ENCODE data around the gene SPECC1.
"Not testable (repeated sequence)": the region's sequence is repeated elsewhere in the genome, so short reads cannot be mapped to it uniquely, and the experiment has no call there.

Gene SPECC1

GRCh38 chr17:20032636-20033035 is 23.5 kb downstream of the SPECC1 start:
- DNase-seq (ENCODE audit: insufficient read length, low spot score) (no peak), FAIRE-seq (no peak)
- no peak for TF ChIP-seq POLR2A (IDR thresholded peaks at IDR 0.05; ENCODE audit: low read depth, low read length)

DNA sequence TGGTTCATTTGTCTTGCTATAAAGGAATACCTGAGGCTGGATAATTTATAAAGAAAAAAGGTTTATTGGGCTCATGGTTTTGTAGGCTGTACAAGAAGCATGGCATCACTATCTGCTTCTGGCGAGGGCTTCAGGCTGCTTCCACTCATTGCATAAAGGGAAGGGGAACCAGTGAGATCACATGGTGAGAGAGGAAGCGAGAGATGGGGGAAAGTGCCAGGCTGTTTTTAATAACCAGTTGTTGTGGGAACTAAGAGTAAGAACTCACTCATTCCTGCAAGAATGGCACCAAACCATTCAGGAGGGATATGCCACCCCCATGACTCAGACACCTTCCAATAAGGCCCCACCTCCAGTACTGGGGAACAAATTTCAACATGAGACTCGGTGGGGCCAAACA is 24.3 kb downstream of the SPECC1 start:
- FAIRE-seq, result no peak
- no peak for TF ChIP-seq POLR2A (IDR thresholded peaks at IDR 0.05; ENCODE audit: low read depth, low read length)
- no peak for DNase-seq (ENCODE audit: insufficient read length, low spot score)

GRCh38 chr17:20035501-20035900 is 26.3 kb downstream of the SPECC1 start:
- TF ChIP-seq POLR2A (IDR thresholded peaks at IDR 0.05; ENCODE audit: low read depth, low read length), result no peak
- DNase-seq (ENCODE audit: insufficient read length, low spot score), result no peak
- FAIRE-seq, result no peak

DNA sequence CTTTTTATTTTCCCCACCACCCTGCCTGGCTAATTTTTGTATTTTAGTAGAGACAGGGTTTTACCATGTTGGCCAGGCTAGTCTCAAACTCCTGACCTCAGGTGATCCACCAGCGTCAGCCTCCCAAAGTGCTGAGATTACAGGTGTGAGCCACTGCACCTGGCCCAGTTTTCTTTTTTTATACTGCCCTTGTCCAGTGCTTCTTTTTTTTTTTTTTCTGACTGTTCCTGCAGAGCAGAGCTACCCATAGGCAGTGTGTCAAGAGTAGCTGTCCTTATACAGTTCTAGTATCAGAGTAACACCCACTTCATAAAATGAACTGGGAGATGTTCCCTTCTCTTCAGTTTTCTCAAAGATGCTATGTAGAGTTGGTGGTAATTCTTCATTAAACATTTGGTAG is 28.1 kb downstream of the SPECC1 start:
- not testable (repeated sequence) for FAIRE-seq; DNase-seq (ENCODE audit: insufficient read length, low spot score)

DNA sequence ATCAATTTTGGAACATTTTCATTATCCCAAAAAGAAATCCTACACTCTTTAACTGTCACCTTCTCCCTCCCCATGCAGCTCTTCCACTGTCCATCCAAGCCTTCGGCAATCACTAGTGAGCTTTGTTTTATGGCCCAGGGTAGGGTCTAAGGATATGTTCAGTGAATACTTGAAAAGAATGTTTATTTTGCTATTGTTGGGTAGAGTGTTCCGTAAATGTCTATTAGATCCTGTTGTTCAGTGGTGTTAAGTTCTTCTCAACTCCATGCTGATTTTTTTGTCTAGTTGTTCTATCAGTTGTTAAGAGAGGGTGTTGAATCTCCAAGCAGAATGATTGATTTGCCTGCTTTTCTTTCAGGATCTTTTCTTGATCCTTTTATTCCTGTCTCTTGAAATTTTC is 29.9 kb downstream of the SPECC1 start:
- FAIRE-seq (no peak), DNase-seq (ENCODE audit: insufficient read length, low spot score) (no peak)
- TF ChIP-seq POLR2A (IDR thresholded peaks at IDR 0.05; ENCODE audit: low read depth, low read length), result no peak

GRCh38 chr17:20040216-20040615 is 31.1 kb downstream of the SPECC1 start:
- no peak for TF ChIP-seq POLR2A (IDR thresholded peaks at IDR 0.05; ENCODE audit: low read depth, low read length)
- DNase-seq (ENCODE audit: insufficient read length, low spot score), result no peak

DNA sequence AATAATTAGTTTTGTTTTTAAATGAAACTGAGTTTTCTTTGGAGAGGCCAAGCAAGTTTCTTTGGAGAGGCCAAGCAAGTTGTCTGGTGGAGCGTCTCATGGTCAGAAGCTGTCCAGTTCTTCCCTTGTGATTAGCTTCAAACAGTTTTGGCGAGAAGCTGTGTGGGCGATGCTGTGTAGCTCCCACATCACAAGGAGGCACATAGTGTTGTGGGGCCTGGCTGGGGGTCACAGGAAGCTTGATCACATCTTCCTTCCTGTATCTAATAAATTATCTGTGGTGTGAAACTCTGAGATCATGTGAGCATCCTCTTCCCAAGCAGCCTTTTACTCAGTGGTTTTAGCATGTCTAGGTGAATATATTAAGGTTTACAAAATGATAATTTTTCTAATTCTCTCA is 33.9 kb downstream of the SPECC1 start:
- FAIRE-seq (no peak), DNase-seq (ENCODE audit: insufficient read length, low spot score) (no peak)
- TF ChIP-seq POLR2A (IDR thresholded peaks at IDR 0.05; ENCODE audit: low read depth, low read length), result no peak

More at GRCh38 chr17:20040216-20040615, 31.1 kb downstream of the SPECC1 start:
- FAIRE-seq, result peak; percentile 81

DNA sequence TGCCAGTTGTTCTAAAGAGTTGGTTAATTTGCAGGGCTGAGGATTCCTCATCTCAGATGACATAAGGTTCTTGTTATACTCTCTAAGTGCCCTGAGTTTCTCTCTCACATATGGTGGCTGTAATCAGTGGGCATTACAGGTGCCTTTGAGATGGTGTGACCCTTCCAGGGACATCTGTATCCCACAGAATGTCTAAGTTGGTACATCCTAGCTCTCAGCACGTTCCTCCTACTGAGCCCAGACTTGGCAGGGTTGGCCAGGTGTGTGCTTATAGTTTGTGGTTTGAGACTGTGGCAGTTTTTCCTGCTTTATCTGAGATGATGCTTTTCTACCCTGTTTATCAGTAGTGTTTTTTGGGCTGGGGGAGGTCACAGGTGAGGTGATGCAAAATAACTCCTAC is 36.3 kb downstream of the SPECC1 start:
- no peak for FAIRE-seq
- TF ChIP-seq POLR2A (IDR thresholded peaks at IDR 0.05; ENCODE audit: low read depth, low read length), result no peak
- DNase-seq (ENCODE audit: insufficient read length, low spot score), result no peak

DNA sequence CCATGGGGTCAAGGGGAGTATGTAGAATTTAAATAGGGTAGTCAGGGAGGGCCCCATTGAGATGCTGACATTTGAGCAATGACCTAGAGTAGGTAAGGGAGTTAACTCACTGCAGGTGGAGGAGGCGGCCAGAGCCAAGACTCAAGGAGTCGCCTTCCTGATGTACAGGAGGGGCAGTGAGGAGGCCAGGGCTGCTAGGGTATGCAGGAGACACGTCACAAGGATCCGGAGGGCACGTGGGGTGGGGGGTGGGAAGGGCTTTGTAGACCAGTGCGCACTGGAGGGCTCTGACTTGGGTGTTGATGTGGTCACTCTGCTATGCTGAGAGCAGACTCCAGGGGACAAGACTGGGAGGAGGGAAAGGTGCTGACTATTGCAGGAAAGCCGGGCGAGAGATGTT is 37.5 kb downstream of the SPECC1 start:
- no peak for DNase-seq (ENCODE audit: insufficient read length, low spot score)
- FAIRE-seq, result no peak
- no peak for TF ChIP-seq POLR2A (IDR thresholded peaks at IDR 0.05; ENCODE audit: low read depth, low read length)

GRCh38 chr17:20051624-20052023 is 42.5 kb downstream of the SPECC1 start:
- FAIRE-seq, result no peak
- DNase-seq (ENCODE audit: insufficient read length, low spot score), result no peak
- TF ChIP-seq POLR2A (IDR thresholded peaks at IDR 0.05; ENCODE audit: low read depth, low read length), result no peak

DNA sequence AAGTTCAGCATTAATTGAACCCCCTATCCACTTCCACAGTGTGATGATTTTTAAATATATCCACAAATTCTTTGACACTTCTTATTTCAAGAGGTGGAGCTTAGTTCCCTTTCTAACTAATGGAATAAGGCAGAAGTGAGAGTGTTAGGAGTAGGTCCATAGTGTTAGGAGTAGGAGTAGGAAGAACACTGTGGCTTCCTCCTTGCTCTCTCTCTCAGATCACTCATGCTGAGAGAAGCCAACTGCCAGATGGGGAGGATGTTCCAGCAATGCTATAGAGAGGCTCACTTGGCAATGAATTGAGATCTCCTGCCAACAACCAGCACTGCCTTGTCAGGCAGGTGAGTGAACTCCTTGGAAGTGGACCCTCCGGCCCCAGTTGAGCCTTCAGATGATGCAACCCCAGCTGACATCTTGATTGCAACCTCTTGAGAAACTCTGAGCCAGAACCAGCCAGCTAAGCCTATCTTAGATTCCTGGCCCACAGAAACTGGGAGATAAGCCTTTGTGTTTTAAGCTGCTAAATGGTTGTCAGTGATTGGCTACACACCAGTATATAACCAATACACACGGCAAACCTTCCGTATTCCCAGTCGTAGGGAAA is 44.3 kb downstream of the SPECC1 start:
- DNase-seq (ENCODE audit: insufficient read length, low spot score) (no peak), FAIRE-seq (no peak)
- no peak for TF ChIP-seq POLR2A (IDR thresholded peaks at IDR 0.05; ENCODE audit: low read depth, low read length)

DNA sequence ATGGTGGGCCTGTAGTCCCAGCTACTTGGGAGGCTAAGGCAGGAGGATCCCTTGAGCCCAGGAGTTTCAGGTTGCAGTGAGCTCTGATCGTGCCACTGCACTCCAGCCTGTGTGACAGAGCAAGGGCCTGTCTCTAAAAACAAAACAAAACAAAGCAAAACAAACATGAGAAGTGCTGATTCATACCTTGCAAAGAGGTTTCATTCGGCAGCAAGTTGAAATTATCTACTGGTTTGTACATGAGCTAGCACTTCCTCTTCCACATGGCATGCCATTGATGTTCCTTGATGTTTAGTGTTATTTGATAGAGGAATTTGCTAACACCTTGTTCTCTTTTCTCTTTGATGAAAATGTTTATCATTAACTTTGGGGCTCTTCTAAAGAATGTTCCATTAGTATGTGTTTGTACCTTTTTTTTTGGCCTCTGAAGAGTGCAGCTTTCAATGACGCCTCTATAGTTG is 50.6 kb downstream of the SPECC1 start:
- DNase-seq (ENCODE audit: insufficient read length, low spot score) (peak; percentile 26), FAIRE-seq (peak; percentile 60)
- no peak for TF ChIP-seq POLR2A (IDR thresholded peaks at IDR 0.05; ENCODE audit: low read depth, low read length)

DNA sequence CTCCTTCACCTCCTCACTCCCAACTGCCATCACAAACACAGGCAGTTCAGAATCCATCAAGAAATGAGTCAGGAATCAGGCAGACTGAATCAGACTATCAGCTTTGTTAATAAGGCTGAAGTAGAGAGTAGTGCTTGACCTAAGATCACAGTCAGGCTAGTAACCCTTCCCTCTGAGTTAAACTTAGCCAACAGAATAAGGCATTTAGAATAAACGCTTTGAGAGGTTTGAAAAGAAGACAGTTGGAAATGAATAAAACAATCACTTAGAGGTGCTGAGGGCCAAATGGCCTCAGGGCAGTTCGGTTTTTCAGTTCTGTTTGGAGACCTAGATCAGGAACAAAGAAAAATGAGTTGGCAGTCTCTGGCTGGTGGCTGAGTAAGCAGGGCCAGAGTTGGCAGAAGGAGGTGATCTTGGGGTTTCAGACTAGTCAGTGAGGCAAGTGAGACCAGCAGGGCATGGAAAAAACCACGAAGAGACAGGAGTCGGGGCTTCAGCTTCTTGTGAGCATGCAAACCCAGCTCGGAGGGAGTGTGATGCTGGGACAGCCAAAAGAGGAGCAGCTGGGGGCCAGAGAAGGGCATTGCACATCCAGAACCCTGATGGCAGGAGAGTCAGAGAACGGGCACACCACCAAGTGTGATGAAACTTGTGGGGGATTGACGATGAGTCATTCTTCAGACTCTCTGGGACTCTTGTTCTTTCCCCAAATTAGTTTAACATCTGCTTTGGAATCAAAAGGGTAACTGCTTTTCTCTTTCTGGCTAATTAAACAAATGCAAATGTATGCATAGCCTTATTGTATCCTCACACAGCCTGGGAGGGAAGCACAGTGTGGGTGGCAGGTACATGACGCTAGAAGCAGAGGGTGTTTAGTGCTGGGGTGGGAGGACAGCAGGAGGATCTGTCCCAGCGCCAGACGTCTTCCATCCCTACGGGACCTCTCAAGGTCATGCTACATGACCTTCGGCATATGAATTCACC is 54.8 kb downstream of the SPECC1 start:
- peak; percentile 70 for DNase-seq (ENCODE audit: insufficient read length, low spot score)
- TF ChIP-seq POLR2A (IDR thresholded peaks at IDR 0.05; ENCODE audit: low read depth, low read length), result no peak
- FAIRE-seq, result peak; percentile 92

DNA sequence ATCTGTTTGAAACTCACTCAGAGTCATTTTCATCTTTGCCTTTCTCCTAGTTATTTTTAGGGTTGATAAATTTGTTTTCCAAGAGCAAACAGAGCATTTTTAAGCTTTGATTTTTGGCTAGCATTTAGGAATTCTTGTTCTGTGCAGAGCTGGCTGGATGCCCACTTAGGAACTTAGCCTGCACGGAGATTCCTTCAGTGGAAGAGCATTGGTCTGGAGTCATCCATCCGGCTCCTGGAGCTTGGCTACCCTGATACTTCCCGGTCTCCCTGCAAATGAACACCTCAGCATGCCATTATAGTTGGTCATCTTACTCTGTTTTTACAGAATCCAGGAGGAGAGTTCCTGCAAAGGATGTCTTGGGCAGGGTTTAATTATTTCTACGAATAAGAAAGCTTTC is 57.1 kb downstream of the SPECC1 start:
- FAIRE-seq (peak; percentile 93), DNase-seq (ENCODE audit: insufficient read length, low spot score) (peak; percentile 69)
- no peak for TF ChIP-seq POLR2A (IDR thresholded peaks at IDR 0.05; ENCODE audit: low read depth, low read length)

DNA sequence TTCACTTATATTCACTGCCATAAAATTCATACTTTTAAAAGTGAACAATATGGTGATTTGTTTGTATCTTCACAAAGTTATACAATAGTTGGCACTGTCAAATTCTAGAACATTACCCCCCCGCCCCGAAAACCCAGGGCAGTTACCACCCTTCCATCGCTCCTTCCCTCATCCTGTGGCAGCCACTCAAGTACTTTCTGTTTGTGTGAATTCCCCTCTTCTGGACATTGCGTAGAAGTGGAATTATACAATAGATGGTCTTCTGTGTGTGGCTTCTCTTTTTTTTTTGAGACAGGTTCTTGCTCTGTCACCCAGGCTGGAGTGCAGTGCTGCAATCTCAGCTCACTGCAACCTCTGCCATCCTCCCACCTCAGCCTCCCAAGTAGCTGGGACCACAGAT is 58.6 kb downstream of the SPECC1 start:
- DNase-seq (ENCODE audit: insufficient read length, low spot score), result no peak
- FAIRE-seq, result no peak
- no peak for TF ChIP-seq POLR2A (IDR thresholded peaks at IDR 0.05; ENCODE audit: low read depth, low read length)

All from H54 (cell line).